ENCODE results near the gene RASAL2. TPM values are rescaled to one million over a fixed set of nuclear protein-coding genes. Genes with fewer than 3 reads are reported as not detected.

The RASAL2 gene
- total and polyA plus RNA-seq, 9 of the 15 experiments (the other 6 are each of a cell fraction or from before 2014, with no cell fraction given): 0.13 to 1.0 (median 0.62) TPM

- peak in 1 of 2 experiments; percentile 86; a peak in 2 of 3 replicates for TF ChIP-seq CBX3 (IDR thresholded peaks at IDR 0.05; ENCODE audit: borderline replicate concordance in 1 of 2, low read length in 2 of 2)
- no peak for TF ChIP-seq CBX2 (IDR thresholded peaks at IDR 0.05; ENCODE audit: insufficient read depth, low read length, poor library complexity, severe bottlenecking)
- TF ChIP-seq HES1 (IDR thresholded peaks at IDR 0.05; ENCODE audit: low read depth): no peak
- no peak for TF ChIP-seq MAFF (IDR thresholded peaks at IDR 0.05; ENCODE audit: low read length)
- no peak for TF ChIP-seq CHD1 (IDR thresholded peaks at IDR 0.05; ENCODE audit: low read length)
- TF ChIP-seq ZFP36 (IDR thresholded peaks at IDR 0.05; ENCODE audit: low read depth, low read length, partially characterized antibody): peak; percentile 24
- TF ChIP-seq, protein P1, sequence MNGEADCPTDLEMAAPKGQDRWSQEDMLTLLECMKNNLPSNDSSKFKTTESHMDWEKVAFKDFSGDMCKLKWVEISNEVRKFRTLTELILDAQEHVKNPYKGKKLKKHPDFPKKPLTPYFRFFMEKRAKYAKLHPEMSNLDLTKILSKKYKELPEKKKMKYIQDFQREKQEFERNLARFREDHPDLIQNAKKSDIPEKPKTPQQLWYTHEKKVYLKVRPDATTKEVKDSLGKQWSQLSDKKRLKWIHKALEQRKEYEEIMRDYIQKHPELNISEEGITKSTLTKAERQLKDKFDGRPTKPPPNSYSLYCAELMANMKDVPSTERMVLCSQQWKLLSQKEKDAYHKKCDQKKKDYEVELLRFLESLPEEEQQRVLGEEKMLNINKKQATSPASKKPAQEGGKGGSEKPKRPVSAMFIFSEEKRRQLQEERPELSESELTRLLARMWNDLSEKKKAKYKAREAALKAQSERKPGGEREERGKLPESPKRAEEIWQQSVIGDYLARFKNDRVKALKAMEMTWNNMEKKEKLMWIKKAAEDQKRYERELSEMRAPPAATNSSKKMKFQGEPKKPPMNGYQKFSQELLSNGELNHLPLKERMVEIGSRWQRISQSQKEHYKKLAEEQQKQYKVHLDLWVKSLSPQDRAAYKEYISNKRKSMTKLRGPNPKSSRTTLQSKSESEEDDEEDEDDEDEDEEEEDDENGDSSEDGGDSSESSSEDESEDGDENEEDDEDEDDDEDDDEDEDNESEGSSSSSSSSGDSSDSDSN (IDR thresholded peaks at IDR 0.05; ENCODE audit: borderline replicate concordance in 1 of 2, low read depth in 2 of 2, low read length in 2 of 2): peak in 1 of 2 experiments; percentile 43; a peak in 1 of 4 replicates
- TF ChIP-seq, protein P2, sequence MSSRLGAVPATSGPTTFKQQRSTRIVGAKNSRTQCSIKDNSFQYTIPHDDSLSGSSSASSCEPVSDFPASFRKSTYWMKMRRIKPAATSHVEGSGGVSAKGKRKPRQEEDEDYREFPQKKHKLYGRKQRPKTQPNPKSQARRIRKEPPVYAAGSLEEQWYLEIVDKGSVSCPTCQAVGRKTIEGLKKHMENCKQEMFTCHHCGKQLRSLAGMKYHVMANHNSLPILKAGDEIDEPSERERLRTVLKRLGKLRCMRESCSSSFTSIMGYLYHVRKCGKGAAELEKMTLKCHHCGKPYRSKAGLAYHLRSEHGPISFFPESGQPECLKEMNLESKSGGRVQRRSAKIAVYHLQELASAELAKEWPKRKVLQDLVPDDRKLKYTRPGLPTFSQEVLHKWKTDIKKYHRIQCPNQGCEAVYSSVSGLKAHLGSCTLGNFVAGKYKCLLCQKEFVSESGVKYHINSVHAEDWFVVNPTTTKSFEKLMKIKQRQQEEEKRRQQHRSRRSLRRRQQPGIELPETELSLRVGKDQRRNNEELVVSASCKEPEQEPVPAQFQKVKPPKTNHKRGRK (tag; IDR thresholded peaks at IDR 0.05): no peak
- TF ChIP-seq ZHX1 (conservative IDR thresholded peaks at IDR 0.05; ENCODE audit: low read length): no peak
- TF ChIP-seq POLR3G (IDR thresholded peaks at IDR 0.05; ENCODE audit: extremely low read depth, insufficient read length, insufficient replicate concordance): no peak
- TF ChIP-seq NR3C1 (CRISPR knock-in tag; IDR thresholded peaks at IDR 0.05): peak; percentile 58
- no peak for TF ChIP-seq E2F5 (CRISPR knock-in tag; IDR thresholded peaks at IDR 0.05)
- no peak for TF ChIP-seq ZNF134 (CRISPR knock-in tag; conservative IDR thresholded peaks at IDR 0.05)
- no peak for TF ChIP-seq STAT6 (CRISPR knock-in tag; IDR thresholded peaks at IDR 0.05)
- TF ChIP-seq SIN3A (IDR thresholded peaks at IDR 0.05; ENCODE audit: borderline replicate concordance in 2 of 2, control insufficient read depth in 1 of 2, low read depth in 2 of 2, low read length in 2 of 2): no peak
- TF ChIP-seq FOXJ2 (tag; IDR thresholded peaks at IDR 0.05): no peak
These were observed 382 bp upstream of the RASAL2 start (continued) for GRCh38 chr1:178093494-178093950.

All from K562 (cell line).